ENCODE results near the gene CACNA2D4.

- TF ChIP-seq, protein P1, sequence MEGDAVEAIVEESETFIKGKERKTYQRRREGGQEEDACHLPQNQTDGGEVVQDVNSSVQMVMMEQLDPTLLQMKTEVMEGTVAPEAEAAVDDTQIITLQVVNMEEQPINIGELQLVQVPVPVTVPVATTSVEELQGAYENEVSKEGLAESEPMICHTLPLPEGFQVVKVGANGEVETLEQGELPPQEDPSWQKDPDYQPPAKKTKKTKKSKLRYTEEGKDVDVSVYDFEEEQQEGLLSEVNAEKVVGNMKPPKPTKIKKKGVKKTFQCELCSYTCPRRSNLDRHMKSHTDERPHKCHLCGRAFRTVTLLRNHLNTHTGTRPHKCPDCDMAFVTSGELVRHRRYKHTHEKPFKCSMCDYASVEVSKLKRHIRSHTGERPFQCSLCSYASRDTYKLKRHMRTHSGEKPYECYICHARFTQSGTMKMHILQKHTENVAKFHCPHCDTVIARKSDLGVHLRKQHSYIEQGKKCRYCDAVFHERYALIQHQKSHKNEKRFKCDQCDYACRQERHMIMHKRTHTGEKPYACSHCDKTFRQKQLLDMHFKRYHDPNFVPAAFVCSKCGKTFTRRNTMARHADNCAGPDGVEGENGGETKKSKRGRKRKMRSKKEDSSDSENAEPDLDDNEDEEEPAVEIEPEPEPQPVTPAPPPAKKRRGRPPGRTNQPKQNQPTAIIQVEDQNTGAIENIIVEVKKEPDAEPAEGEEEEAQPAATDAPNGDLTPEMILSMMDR (IDR thresholded peaks at IDR 0.05) = no peak
- no peak for TF ChIP-seq EP300 (IDR thresholded peaks at IDR 0.05)
These were observed 149.8 kb downstream of the CACNA2D4 start for GRCh38 chr12:1768615-1769014.

Data from gastroesophageal sphincter (tissue), 3 donors.